Measurements from ENCODE around the gene PTMS. TPM values are rescaled to one million over a fixed set of nuclear protein-coding genes. Genes with fewer than 3 reads are reported as not detected.

Gene PTMS
- total and polyA plus RNA-seq, 8 donors, result 41.0 to 276 (median 77.5) TPM

DNA sequence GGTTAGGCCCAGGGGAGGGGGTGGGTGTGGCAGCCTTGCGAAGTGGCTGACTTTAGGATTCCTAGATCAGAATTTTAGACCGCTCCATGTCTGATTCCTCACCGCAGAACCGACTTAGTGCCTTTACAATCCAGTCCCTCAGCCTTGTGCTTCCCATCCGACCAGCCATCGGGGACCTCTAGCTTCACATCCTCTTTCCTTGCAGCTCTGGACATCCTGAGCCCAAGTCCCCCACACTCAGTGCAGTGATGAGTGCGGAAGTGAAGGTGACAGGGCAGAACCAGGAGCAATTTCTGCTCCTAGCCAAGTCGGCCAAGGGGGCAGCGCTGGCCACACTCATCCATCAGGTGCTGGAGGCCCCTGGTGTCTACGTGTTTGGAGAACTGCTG, 41.8 kb upstream of the PTMS start:
- peak in 3 of 6 donors; percentile 26 to 39 (median 28) for DNase-seq
- H3K4me3 ChIP-seq, result peak overlapping the region; percentile 30 to 65 (median 44)
- FAIRE-seq, result no peak
- TF ChIP-seq CTCF (IDR thresholded peaks at IDR 0.05), result no peak
- WGBS, 2 donors, result 16 to 19% methylated on average over 10 of the region's 10 CpGs
- H3K27ac ChIP-seq, result peak overlapping the region; percentile 71 to 89 (median 82)
- peaks cover 0 to 4% (median 0%) of the 10 kb centered on the region in 3 donors for H3K36me3 ChIP-seq
- H3K4me1 ChIP-seq, result peaks cover 0 to 6% (median 0%) of the 10 kb centered on the region in 3 donors
- peak in 2 of 4 donors; percentile 15 to 21 for ATAC-seq
- no peaks in the 10 kb centered on the region for H3K27me3 ChIP-seq
- intact Hi-C loops (cut with DNase I), result no loop called here
- H3K9me3 ChIP-seq, result no peaks in the 10 kb centered on the region

- Histone ChIP-seq H3K9me3 (no peaks in the 10 kb centered on the region), H3K4me1 (peaks cover 0 to 6% (median 0%) of the 10 kb centered on the region in 3 donors), H3K36me3 (peaks cover 0 to 13% (median under 1%) of the 10 kb centered on the region in 3 donors), H3K4me3 (no peak overlapping the region), H3K27ac (no peak overlapping the region), H3K27me3 (no peaks in the 10 kb centered on the region)
- no peak for TF ChIP-seq CTCF (IDR thresholded peaks at IDR 0.05)
- FAIRE-seq, result no peak
- no peak for ATAC-seq
- intact Hi-C loops (cut with DNase I), result no loop called here
- DNase-seq, result no peak
- WGBS, 2 donors, result 93 to 94% methylated on average over 7 of the region's 7 CpGs
Measured at GRCh38 chr12:6725350-6725749, 40.8 kb upstream of the PTMS start.

- intact Hi-C loops (cut with DNase I), result no loop called here
- Histone ChIP-seq H3K27me3 (no peaks in the 10 kb centered on the region), H3K36me3 (peaks cover 0 to 28% (median 10%) of the 10 kb centered on the region in 3 donors), H3K27ac (no peak overlapping the region), H3K4me3 (no peak overlapping the region), H3K4me1 (peaks cover 0 to 6% (median 0%) of the 10 kb centered on the region in 3 donors), H3K9me3 (no peaks in the 10 kb centered on the region)
- FAIRE-seq (no peak), ATAC-seq (no peak), DNase-seq (no peak)
- 92 to 96% methylated on average over 18 of the region's 18 CpGs for WGBS, 2 donors
- no peak for TF ChIP-seq CTCF (IDR thresholded peaks at IDR 0.05)
Measured at GRCh38 chr12:6729186-6729585, 37.0 kb upstream of the PTMS start.

GRCh38 chr12:6730169-6730568, 36.0 kb upstream of the PTMS start:
- WGBS, 2 donors, result 89 to 91% methylated on average over 8 of the region's 8 CpGs

More at GRCh38 chr12:6730169-6730568, 36.0 kb upstream of the PTMS start:
- DNase-seq (no peak), FAIRE-seq (no peak), ATAC-seq (no peak)
- Histone ChIP-seq H3K9me3 (no peaks in the 10 kb centered on the region), H3K4me1 (no peaks in the 10 kb centered on the region), H3K4me3 (no peak overlapping the region), H3K27me3 (no peaks in the 10 kb centered on the region), H3K27ac (no peak overlapping the region), H3K36me3 (peaks cover 0 to 28% (median 10%) of the 10 kb centered on the region in 3 donors)
- TF ChIP-seq CTCF (IDR thresholded peaks at IDR 0.05), result no peak
- intact Hi-C loops (cut with DNase I), result loop anchor here in 2 of 3 donors (5.0 to 10.0 kb wide), 2 partner anchors 95 to 107 kb away; partner anchors contain the start of genes GPR162 (in 1 of the 2) and P3H3 (in 1 of the 2)

Measured in pancreas (tissue), 10 donors.